ENCODE data around the gene ACTR8.
A peak's percentile ranks its signal among the peaks of the same experiment; 100 is the strongest.
"Not testable (repeated sequence)": the region's sequence is repeated elsewhere in the genome, so short reads cannot be mapped to it uniquely, and the experiment has no call there.

The ACTR8 gene

DNA sequence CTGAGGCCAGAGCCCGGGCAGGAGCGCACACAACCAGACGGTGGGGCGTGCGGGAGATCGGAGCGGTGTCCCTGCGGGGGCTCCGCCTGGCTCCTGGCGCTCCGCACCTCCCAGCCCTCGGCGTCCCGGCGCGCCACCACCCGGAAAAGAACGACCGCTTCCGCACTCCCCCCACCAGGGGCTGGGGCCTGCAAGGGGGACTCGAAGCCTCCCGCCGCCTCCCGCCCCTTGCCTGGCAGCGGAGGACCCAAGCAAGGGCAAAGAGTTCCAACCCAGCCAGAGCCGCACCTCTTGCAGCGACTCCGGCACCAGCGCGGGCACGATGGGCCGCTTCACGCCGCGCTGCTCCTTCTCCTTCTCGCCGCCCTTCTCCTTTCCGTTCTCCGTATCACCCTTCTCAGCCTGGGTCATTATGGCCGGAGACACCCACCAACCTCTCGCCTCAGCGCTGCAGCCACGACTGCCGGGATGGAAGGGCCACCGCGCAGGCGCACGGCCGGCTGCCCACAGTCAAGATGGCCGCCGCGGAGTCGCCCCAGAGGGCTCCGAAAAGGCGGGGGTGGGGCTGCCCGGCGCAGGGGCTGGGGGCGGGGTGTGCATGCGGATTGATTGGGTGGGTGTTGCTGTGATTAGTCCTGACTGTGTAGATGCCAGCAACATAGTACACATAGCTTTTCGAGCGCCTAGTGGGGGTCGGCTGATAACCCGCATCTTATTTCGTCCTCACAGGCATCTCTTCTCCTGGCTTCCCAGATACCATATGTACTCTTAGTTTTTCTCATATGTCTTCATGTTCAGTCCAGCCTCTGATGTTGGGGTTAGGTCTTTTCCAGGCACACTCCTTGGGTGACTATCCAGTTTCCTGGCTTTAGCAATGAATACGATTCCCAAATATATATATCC lies at the start of gene ACTR8:
Gene ACTR8, minus strand, starts transcription at position 462 of the 903 bp plus-strand sequence. Its CDS starts 51 bp downstream, at position 411.
- H3K4me3 ChIP-seq (ENCODE audit: low read length): peak within 1 kb of the TSS; percentile 99
- TF ChIP-seq ZNF274 (IDR thresholded peaks at IDR 0.05; ENCODE audit: low read depth, low read length): no peak

DNA sequence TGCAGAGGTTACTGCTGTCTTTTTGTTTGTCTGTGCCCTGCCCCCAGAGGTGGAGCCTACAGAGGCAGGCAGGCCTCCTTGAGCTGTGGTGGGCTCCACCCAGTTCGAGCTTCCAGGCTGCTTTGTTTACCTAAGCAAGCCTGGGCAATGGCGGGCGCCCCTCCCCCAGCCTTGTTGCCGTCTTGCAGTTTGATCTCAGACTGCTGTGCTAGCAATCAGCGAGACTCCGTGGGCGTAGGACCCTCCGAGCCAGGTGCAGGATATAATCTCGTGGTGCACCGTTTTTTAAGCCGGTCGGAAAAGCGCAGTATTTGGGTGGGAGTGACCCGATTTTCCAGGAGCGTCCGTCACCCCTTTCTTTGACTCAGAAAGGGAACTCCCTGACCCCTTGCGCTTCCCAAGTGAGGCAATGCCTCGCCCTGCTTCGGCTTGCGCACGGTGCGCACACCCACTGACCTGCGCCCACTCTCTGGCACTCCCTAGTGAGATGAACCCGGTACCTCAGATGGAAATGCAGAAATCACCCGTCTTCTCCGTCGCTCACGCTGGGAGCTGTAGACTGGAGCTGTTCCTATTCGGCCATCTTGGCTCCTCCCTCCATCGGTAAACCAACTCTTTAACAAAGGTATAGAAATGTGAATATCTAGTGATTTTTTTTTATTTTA lies 45.4 kb upstream of the ACTR8 start:
- not testable (repeated sequence) for H3K4me3 ChIP-seq (ENCODE audit: low read length)

DNA sequence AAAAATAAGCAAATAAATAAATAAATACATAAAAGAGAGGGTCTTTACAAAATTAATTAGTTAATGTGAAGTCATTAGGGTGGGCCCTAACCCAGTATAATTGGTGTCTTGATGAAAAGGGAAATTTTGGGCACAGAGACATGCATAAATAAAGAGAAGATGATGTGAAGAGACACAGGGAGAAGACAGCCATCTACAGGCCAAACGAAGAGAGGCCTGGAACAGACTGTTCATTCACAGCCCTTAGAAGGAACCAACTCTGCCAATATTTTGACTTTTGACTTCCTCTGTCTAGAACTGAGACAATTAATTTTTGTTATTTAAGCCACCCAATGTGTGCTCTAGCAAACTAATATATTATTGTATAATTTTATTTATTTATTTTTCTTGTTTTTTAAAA lies 39.3 kb upstream of the ACTR8 start:
- no peak overlapping the region for H3K4me3 ChIP-seq (ENCODE audit: low read length)
- no peak for TF ChIP-seq ZNF274 (IDR thresholded peaks at IDR 0.05; ENCODE audit: low read depth, low read length)

DNA sequence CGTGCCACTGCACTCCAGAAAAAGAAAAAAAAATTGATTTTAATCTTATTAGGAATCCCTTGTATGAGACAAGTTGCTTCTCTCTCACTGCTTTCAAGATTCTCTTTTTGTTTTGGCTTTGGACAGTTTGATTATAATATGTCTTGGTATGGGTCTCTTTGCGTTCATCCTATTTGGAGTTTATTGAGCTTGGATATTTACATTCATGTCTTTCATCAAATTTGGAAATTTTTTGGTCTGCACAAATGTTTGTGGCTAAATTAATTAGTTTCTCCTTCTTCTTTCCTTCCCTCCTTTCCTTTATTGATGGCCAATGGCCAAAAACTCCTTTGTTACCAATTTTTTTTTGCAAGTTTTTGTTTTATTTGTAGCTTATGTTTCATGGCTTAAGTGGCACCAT lies 37.8 kb upstream of the ACTR8 start:
- no peak for TF ChIP-seq ZNF274 (IDR thresholded peaks at IDR 0.05; ENCODE audit: low read depth, low read length)
- no peak overlapping the region for H3K4me3 ChIP-seq (ENCODE audit: low read length)

GRCh38 chr3:53913401-53913800 lies 31.4 kb upstream of the ACTR8 start:
- no peak for TF ChIP-seq ZNF274 (IDR thresholded peaks at IDR 0.05; ENCODE audit: low read depth, low read length)

DNA sequence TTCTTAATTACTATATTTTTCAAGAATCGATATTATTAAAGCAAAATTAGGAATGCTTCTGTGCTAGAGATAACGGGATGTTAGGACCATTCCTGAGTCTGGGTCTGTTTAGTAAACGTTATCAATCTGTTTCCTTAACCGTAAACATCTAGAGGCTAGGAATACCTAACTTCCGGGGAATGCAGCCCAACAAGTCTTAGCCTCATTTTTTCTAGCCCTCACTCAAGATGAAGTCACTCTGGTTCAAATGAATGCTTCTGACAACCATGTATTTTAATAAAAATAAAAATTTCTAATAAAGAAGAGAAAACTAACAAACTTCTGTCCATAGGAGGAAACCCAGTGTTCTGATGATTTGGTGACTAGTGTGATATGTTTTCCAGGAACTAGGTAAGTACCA lies 20.8 kb upstream of the ACTR8 start:
- TF ChIP-seq ZNF274 (IDR thresholded peaks at IDR 0.05; ENCODE audit: low read depth, low read length): no peak
- H3K4me3 ChIP-seq (ENCODE audit: low read length): no peak overlapping the region

More at GRCh38 chr3:53913401-53913800, 31.4 kb upstream of the ACTR8 start:
- no peak overlapping the region for H3K4me3 ChIP-seq (ENCODE audit: low read length)

DNA sequence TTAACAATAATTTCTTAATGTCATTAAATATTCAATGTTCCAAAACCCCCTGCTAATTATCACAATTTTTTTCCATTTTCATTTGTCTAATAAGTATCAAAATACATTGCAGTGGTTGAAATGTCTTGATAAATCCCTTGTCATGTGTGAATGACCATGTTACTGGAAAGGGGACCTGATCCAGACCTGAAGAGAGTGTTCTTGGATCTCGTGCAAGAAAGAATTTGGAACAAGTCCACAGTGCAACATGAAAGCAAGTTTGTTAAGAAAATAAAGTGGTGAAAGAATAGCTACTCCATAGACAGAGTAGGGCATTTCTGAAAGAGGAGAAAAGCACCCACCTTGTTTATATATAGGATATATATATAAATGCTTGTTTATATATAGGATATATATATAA lies 20.1 kb upstream of the ACTR8 start:
- TF ChIP-seq ZNF274 (IDR thresholded peaks at IDR 0.05; ENCODE audit: low read depth, low read length): no peak
- no peak overlapping the region for H3K4me3 ChIP-seq (ENCODE audit: low read length)

- no peak overlapping the region for H3K4me3 ChIP-seq (ENCODE audit: low read length)
- TF ChIP-seq ZNF274 (IDR thresholded peaks at IDR 0.05; ENCODE audit: low read depth, low read length): no peak
Observed at GRCh38 chr3:53900666-53901331, 18.8 kb upstream of the ACTR8 start.

GRCh38 chr3:53899750-53900149 lies 17.8 kb upstream of the ACTR8 start:
- TF ChIP-seq ZNF274 (IDR thresholded peaks at IDR 0.05; ENCODE audit: low read depth, low read length): no peak
- no peak overlapping the region for H3K4me3 ChIP-seq (ENCODE audit: low read length)

- H3K4me3 ChIP-seq (ENCODE audit: low read length): peak overlapping the region; percentile 33; the same call in 1 of the 2 replicates
- no peak for TF ChIP-seq ZNF274 (IDR thresholded peaks at IDR 0.05; ENCODE audit: low read depth, low read length)
Observed at GRCh38 chr3:53892286-53892637, 10.3 kb upstream of the ACTR8 start.

DNA sequence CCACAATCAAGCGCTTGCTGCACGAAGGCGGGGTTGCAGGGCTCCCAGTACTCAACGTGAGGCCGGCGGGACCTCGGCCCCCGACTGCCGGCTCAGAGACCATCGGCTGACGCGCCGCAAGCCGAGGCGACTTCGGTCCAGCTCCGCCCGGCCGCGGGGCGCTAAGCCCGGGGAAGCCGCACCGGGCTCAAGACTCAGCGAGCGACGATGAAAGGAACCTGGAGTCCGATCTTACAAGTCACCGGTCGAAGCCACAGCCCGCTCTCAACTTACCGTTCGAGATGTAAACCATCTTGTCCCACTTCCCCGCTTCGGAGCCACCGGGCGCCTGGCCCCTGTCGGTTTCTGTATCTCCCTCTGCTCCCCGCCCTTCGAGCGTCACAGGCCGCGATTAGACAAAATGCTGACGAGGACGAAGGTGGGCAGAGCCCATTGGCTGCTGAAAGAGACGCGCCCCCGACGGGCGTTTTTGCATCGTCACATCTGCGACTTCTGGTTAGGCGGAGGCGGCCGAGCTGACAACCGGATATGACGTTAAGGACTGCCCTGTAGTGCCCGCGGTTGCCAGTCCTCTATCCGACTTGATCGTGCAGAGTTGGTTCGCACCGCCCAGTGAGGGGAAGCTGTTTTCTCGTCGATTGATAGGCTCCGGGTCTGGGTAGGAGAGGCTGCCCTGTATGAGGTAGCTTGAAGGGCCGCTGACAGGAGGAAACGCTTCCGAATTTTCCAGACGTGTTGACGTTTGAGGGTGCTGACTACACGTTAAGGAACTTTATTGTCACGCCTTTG lies 9.7 kb upstream of the ACTR8 start, which contains the start of gene SELENOK:
Gene SELENOK, minus strand, starts transcription at position 363 of the 789 bp plus-strand sequence.
- no peak for TF ChIP-seq ZNF274 (IDR thresholded peaks at IDR 0.05; ENCODE audit: low read depth, low read length)
- H3K4me3 ChIP-seq (ENCODE audit: low read length): peak within 1 kb of the TSS; percentile 77

- no peak for TF ChIP-seq ZNF274 (IDR thresholded peaks at IDR 0.05; ENCODE audit: low read depth, low read length)
- peak overlapping the region; percentile 77 for H3K4me3 ChIP-seq (ENCODE audit: low read length)
Observed at GRCh38 chr3:53890726-53891475, 8.9 kb upstream of the ACTR8 start.

DNA sequence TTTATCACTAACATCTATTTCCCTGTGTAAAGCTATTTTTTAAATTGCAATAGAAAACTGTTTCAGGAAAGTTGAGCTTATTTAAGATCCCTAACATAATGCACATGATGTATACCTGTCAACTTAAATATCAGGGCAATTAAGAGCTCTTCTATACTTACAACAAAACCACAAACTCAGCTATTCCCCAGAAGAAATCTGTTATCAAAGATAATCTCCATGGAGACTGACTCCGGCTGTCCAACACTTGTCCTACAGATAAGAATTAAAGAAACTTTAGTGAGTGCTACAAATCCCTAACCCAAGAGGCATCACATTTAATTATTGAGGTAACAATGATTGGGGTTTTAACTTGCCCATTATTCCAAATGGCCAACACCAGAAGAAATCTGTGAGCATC lies 6.3 kb upstream of the ACTR8 start:
- TF ChIP-seq ZNF274 (IDR thresholded peaks at IDR 0.05; ENCODE audit: low read depth, low read length): no peak

More for the DNA sequence above, 6.3 kb upstream of the ACTR8 start:
- H3K4me3 ChIP-seq (ENCODE audit: low read length): no peak overlapping the region

All from GM08714 (cell line).